LNCaP clone FGC (cell line): ENCODE results near the gene LPAR6.
"Not testable (repeated sequence)": the region's sequence is repeated elsewhere in the genome, so short reads cannot be mapped to it uniquely, and the experiment has no call there.

Source experiments
- DNase-seq: peaks from one replicate; pipeline ENCODE4 v3.0.0-alpha.2; 2011; ENCODE audit warnings: low read depth
- H3K4me3 ChIP-seq: 2 replicates; pipeline ENCODE4 v1.5.1; 2011; ENCODE audit warnings: mild to moderate bottlenecking, low read depth, low read length, control low read depth
- CTCF ChIP-seq: IDR thresholded peaks from 2 replicates; pipeline ENCODE4 v1.5.1; 2012; ENCODE audit warnings: mild to moderate bottlenecking; ENCODE audit not compliant: control insufficient read depth, insufficient read depth; ENCODE audit errors: extremely low read depth

LPAR6 gene

GRCh38 chr13:48429886-48430285 is 17.0 kb upstream of the LPAR6 start:
- DNase-seq = no peak
- H3K4me3 ChIP-seq = no peak overlapping the region
- no peak for TF ChIP-seq CTCF

GRCh38 chr13:48429036-48429435 is 16.1 kb upstream of the LPAR6 start:
- H3K4me3 ChIP-seq = no peak overlapping the region

GRCh38 chr13:48426755-48427298 is 13.9 kb upstream of the LPAR6 start:
- not testable (repeated sequence) for DNase-seq

More at GRCh38 chr13:48429036-48429435, 16.1 kb upstream of the LPAR6 start:
- no peak for DNase-seq
- no peak for TF ChIP-seq CTCF

GRCh38 chr13:48426052-48426451 is 13.1 kb upstream of the LPAR6 start:
- TF ChIP-seq CTCF = no peak
- no peak overlapping the region for H3K4me3 ChIP-seq
- no peak for DNase-seq

More at GRCh38 chr13:48426755-48427298, 13.9 kb upstream of the LPAR6 start:
- not testable (repeated sequence) for H3K4me3 ChIP-seq

- H3K4me3 ChIP-seq = no peak overlapping the region
- no peak for TF ChIP-seq CTCF
- no peak for DNase-seq
These were observed 11.3 kb upstream of the LPAR6 start for GRCh38 chr13:48424212-48424611.

GRCh38 chr13:48422003-48422402 is 9.1 kb upstream of the LPAR6 start:
- H3K4me3 ChIP-seq, DNase-seq: not testable (repeated sequence)

GRCh38 chr13:48415516-48415915 is 2.6 kb upstream of the LPAR6 start:
- no peak for TF ChIP-seq CTCF
- no peak for DNase-seq
- H3K4me3 ChIP-seq = no peak overlapping the region

- H3K4me3 ChIP-seq = no peak overlapping the region
- TF ChIP-seq CTCF = no peak
- DNase-seq = no peak
These were observed 1.6 kb upstream of the LPAR6 start for GRCh38 chr13:48414501-48414900.
